ENCODE results near the gene SLC6A6.

DNA sequence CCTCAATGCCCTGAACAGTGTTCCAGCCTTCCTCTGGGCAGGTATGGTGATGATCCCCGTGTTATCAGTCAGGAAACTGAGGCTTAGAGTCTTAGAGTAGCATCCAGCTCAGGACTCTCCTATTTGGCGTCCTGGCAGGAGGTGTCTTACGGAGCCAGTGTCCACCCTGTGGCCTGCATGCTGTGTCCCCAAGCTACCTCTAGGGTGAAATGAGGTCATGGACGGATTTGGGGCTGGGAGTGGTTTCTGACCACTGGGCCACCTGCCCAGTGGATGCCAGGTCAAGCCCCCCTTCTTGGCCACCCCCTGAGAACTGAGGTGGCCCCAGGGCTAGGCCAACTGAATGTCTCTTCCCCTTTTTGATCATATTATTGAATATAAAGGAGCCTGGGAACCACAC lies 27.2 kb upstream of the SLC6A6 start:
- TF ChIP-seq EZH2 (IDR thresholded peaks at IDR 0.05; ENCODE audit: borderline replicate concordance, low read length) = no peak
- TF ChIP-seq, protein P1, sequence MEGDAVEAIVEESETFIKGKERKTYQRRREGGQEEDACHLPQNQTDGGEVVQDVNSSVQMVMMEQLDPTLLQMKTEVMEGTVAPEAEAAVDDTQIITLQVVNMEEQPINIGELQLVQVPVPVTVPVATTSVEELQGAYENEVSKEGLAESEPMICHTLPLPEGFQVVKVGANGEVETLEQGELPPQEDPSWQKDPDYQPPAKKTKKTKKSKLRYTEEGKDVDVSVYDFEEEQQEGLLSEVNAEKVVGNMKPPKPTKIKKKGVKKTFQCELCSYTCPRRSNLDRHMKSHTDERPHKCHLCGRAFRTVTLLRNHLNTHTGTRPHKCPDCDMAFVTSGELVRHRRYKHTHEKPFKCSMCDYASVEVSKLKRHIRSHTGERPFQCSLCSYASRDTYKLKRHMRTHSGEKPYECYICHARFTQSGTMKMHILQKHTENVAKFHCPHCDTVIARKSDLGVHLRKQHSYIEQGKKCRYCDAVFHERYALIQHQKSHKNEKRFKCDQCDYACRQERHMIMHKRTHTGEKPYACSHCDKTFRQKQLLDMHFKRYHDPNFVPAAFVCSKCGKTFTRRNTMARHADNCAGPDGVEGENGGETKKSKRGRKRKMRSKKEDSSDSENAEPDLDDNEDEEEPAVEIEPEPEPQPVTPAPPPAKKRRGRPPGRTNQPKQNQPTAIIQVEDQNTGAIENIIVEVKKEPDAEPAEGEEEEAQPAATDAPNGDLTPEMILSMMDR (IDR thresholded peaks at IDR 0.05; ENCODE audit: low read length) = no peak

Data from OCI-LY1 (cell line).